CD4-positive, alpha-beta T cell treated with Interleukin-10 for 1 hour (primary cell): ENCODE data around the gene C14orf180.

Experiments used
- DNase-seq: peaks from one replicate; pipeline ENCODE4 v3.0.0-alpha.2; 2020

C14orf180 gene

DNA sequence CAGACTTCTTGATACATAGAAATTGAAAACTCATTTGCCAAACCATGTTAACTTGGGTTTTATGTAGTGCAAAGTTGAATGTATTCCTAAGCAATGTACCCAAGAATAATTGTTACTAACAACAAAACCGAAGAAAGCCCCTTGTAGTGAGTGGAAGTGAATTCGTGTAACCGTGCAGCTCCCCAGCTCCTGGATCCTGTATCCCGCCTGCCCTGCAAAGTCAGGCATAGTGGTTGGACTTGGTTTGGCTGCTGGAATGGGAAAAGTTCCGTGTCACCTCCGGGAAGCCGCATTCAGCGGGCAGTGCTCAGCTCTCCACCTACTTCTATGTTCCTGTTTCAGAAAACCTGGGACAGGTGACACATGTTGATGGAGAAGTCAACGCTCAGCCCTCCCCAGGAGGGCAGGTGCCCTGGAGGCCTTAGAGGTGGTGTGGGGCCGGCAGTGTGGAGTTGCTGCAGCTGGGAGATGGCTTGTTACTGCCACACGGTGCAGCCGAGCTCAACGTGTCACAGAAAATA is 29.2 kb upstream of the C14orf180 start:
- DNase-seq = no peak

DNA sequence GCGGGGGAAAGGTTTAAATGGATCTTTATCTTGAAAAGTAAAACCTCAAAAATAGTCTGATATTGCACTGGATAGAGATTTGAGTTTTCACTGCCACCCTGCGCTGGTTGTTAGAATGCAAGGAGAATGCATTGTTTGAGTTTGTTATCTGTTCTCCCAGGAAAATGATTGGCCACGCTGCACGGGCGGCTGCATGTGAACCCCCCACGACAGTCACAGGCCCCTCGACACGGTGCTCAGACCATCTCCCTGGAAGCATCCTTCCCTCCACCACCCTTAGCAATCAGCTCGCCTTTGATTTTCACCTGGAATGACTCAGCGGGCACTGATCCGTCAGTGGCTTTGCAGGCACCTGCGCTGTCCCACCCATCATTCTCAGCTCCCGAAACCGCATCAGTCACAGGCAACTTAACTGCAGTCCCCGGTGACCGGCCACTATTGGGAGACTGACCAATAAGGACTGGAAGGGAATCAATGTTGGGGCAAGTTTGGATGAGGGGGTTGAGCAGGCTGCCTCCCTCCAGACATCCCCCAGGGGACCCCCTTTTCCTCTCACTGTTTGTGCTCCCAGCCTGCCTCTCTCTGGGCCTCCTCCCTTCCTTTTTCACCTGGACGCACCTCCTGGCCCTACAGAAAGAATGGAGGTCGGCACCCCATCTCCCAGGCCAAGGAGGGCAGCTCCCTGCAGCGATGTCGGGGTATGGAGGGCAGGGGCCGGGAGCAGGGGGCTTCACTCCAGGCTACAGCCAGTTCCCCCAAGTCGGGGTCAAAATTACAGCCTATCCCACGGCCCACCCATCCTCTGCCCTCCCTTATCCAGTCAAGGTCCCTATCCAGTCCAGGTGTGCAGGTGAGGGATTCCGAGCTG is 28.5 kb upstream of the C14orf180 start:
- no peak for DNase-seq

DNA sequence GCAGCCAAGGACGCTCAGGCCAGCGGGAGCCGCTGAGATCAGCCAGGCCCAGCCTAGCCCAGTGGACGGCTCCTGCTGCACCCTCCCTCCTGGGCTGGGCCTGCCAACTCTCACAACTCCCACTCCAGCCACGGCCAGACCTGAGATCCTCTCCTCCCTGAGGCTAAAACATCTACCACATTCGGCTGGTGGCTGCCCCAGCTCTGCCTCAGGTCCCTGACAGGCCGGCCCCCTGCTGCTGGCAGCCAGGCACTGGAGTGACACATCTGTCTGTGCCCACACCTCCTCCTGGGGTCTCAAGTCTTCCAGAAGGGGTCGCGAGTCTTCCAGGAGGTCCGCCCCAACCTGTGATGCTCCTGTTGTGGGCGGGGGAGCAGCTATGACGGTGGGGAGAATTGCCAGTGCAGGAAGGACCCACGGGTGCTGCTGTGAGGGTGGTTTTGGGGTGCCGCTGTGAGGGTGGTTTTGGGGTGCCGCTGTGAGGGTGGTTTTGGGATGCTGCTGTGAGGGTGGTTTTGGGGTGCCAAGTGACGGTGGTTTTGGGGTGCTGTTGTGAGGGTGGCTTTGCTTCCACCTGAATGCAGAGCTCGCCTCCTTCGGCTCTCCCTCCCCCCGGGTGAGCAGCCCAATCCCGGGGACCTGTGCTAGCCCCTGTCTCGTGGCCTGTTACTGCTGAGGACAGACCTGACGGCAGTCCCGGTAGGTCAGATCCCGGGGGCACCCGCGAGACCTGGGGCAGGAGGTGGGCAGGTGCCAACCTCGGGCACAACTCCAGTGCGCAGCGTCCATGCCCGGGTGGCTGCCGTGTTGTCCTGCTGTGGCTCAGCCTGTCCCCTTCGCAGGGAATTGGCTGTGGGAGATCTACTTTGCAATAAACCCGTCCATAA is 27.5 kb upstream of the C14orf180 start:
- no peak for DNase-seq

DNA sequence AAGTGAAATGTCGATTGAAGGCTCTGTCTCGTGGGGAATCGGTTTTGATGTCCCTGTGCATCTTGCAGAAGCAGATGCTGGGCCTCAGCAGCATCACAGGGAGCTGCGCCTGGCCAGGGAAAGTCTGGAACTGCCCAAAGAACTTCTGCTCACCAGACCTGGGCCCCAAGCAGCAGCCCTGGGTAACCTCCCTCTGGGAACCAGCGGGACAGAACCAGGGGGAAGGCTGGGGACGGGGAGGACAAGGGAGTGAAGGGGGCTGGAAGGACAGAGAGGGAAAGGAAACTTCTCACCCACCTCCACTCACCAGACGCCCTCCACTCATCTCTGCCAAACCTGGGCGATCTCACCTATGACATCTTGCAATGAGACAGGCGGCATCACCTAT is 26.8 kb upstream of the C14orf180 start:
- DNase-seq = no peak

DNA sequence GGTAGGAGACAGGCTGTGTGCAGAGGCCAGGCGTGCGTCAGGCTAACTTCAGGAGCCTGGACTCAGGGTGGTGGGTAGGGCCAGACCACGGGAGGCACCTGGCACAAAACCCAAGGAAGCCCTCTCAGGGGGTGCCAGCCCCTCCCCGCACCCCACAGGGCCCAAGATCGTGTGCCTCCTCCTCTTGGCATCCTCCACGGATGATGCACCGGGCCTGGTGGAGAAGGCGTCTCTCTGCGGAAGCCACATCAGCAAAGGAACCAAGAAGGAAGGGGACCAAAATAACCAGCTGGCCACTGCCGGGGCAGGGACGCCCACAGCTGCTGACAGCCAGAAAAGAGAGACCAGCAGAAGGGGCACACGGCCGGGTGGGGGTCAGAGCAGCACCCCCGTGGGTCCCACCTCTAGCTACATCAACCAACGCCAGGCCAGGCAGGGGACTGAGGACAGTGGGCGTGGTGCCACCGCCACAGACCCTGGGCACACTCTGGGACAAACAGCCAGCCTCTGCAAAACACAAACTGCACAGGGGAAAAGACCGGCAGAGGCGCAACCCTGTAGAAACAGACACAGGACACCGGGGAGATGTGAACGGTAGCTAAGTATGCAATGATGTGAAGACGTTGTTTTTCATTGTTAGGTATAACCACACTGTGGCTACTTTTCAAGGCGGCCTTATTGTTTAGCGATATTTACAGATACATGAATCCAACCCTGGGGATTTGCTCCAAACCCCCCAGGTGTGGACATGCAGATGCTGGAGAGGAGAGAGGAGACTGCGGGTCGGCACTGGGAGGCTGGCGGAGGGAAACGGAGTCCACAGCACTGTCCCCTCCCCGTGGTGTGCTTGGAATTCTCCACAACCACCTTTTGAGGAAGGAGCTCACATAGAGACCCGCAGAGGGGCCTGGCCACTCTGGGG is 26.1 kb upstream of the C14orf180 start:
- DNase-seq = no peak

DNA sequence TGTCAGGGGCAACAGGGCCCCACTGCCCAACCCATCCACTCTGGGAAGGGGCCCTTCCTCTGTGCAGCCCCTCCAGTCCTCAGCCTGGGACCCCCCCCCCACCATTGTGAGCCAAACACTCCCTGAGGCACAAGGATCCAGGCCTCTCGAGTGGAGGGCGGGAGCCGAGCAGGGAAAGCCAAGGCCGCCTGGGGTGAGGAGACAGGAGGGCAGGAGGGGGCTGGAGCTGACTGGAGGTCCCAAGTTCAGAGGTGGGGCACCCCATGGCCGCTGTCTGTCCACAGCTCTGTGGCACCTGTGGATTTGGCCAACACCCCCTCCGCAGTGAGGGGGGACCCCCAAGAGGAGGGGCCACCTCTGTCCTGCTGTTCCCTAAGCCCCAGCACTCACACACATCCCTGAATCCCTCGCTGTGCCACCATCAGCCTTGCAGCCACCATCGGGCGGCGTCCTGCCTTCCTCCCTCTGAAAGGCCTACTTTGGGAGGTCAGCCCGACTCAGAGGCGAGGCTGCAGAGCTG is 25.4 kb upstream of the C14orf180 start:
- DNase-seq = no peak

DNA sequence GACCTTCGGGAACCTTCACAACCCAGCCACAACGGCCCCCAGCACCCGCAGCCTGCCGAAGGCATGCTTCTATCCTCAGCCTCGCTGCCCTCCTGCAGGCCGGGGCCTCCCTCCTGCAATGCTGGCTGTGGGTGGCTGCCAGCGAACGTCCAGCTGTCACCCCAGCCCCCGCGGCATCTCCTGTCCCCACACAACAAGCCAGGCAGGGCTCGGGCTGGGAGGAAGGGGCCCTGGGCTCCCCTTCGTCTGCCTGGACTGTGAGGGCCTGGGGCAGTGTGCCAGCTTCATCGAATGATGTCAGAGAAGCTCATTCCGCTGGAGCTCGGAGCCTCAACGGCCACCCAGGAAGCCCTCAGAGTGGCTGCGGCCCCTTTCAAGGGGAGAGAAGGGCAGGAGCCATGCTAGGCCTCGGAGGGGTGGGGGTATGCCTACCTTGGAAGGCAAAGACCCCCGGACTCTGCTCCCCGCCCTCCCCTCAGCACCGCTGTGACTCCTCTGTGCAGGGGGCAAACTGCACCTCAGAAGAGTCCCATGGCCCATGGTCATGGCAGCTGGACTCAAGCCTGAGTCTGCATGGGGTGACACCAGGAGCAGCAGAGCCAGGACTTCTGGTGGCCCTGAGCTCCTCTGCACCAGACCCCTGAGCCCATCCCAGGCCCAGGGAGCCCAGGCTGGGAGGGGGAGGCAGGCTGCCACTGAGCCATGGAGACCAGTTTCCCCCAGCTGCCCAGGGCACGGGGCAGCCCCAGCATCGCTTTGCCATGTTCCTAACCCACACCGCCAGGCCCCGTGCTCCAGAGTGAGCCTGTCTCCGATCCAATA is 24.7 kb upstream of the C14orf180 start:
- no peak for DNase-seq

DNA sequence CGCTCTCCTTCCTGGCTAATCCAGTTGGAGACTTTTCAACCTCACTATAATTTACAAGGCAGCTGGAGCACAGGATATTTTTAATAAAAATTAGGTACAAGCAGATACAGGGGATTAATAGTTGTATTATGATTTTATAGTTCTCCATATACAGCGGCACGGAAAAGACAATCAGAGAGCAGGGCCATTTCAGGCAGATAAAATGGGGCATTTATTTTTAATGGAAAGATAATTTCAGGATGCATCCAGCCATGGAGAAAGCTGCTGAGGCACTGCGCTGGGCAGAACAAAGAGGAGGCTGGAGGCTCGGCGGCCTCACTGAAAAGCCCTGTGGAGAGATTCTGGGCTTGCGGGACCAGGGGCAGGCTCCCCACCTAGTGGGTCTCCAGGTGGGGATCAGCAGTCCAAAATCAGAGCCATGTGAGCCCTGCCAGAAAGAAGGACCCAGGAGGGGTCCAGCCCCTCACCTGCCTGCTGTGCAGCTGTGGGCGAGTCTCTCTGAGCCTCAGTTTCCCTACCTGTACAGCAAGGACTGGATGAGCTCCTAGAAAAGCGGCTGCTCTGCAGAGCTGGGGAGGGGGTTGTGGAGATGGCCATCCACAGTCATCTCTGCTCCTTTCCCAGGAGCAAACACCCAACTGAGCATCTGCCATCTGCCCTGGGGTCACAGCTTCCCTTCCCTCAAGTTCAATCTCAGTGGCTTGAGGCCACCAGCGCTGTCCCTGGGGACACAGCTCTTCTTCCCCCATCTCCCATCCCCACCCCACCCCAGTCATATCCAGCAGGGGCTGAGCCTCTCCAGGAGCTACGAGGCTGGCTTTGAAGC is 23.9 kb upstream of the C14orf180 start:
- no peak for DNase-seq

DNA sequence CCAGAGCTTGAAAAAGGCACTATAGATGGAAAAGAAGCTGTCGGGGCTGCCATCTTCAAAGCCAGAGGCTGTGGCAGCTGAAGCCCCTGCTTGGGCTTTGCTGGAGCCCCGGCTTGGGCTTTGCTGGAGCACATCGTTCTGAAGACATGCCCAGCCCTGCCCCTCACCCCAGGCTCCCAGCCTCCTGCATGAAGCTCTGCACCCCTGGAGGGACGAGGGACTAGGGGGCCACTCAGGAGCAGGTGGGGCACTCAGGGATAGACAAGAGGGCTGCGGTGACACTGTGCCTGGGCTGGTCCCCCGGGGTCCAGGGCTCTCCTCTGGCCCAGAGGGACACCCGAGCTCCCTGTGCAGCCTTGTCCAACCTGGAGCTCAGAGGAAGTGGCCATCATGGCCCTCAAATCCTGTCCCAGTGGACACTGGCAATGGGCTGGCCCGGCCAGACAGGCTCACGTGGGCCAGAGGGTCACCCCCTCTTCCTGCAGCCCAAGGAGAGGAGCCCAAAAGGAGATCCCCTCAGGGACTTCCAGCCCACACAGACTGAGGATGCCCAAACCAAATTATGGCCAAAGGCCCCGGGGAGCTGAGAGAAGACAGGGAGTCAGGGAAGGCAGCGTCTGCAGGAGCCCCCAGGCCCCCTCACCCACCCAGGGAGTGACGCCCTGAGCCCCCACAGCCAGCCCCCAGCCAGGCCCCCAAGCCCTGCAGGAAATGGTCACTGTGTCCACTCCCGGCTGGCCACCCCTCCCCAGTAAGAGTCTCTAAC is 23.1 kb upstream of the C14orf180 start:
- DNase-seq = no peak

DNA sequence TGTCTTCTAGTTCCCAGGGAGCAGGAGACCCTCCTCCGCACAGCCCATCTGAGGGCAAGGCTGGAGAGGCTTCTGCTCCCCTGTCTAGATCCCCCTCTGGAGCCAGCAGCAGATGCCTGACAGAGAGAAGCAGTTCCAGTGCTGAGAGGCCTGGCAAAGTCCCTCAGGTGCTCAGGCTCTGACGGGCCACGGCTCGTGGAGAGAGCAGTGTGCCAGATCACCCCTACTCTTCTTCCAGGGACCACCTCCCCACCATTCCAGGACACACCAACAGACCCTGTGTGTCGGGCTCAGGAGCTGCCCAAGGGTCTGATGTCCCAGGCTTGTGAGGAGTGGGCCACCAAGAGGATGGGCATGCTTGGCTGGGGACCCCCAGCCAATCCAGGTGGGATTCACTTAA is 22.5 kb upstream of the C14orf180 start:
- no peak for DNase-seq

DNA sequence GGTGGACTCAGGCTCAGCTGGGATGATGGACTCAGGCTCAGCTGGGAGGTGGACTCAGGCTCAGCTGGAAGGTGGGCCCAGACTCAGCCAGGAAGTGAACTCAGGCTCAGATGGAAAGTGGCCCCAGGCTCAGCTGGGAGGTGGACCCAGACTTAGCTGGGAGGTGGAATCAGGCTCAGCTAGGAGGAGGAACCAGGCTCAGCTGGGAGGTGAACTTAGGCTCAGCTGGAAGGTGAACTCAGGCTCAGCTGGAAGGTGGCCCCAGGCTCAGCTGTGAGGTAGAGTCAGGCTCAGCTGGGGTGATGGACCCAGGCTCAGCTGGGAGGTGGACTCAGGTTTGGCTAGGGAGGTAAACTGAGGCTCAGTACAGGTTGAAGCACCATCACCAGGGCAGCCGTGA is 21.8 kb upstream of the C14orf180 start:
- DNase-seq = no peak

DNA sequence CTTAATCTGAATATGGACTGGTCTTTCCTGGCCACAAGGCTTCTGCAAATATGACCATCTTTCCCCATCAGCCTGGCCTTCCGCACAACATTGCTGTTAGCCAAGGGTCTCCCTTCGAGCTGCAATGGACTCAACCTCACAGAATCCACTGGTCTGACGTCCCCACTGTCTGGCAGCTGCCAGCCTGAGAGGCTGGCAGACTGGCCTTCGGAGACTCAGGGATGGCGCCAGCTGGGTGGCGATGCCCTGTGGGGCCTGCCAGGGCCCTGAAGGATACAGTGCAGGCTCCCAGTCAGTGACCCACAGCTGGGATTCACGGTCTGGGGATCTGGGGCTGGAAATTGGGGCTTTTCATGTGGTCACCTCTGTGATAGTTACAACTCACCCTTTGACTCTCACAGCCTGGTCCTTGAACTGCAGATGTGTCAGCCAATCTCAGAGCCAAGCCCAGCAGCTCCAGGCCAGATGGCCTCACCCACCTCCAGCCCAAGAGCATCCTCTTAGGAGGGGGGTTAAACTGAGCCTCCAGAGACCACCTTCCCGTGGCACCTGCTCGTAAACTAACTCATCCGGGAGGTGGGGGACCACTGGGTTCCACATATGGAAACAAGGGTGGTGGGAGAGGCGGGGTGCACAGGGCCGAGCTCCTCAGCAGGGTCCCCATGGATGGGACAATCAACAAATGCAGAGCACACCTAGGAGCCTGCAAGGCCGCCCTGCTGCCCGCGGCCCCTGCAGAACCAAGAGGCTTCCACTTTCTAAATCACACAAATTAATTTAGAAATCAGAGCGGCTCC is 21.1 kb upstream of the C14orf180 start:
- no peak for DNase-seq

DNA sequence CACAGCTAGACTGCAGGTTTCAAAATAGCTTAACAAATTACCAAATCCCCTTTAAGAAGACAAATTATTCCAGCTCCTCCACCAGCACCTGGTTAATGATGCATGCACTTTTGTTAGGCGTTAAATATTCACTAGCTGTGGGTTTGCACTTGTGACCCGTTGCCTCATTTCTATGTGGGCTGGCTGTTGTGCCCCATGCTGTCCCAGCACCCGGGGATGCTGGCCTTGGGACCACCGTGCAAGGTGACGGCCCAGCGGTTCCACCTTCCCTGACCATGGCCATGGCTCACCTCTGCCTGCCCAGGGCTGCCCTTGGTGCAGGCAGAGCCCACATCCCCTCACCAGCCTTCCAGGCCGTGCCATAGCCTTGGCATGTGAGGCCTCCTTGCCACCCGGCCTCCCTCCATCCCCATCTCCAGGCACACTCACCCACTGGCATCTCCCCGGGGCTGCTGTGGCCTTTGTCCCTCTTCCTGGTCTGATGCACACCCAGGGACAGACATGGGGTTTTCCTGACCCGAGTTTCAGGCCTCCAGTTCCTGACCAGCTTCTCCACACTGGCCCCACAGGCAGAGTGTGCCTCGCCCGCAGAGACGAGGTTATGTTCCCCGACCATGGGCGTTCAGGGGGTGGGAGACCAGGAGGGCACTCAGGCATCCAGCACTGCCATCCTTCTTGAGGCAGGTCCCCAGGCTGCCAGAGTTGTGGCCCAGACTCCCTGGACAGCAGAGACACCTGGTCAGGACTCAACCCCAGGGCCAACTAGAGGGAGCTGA is 20.3 kb upstream of the C14orf180 start:
- no peak for DNase-seq

DNA sequence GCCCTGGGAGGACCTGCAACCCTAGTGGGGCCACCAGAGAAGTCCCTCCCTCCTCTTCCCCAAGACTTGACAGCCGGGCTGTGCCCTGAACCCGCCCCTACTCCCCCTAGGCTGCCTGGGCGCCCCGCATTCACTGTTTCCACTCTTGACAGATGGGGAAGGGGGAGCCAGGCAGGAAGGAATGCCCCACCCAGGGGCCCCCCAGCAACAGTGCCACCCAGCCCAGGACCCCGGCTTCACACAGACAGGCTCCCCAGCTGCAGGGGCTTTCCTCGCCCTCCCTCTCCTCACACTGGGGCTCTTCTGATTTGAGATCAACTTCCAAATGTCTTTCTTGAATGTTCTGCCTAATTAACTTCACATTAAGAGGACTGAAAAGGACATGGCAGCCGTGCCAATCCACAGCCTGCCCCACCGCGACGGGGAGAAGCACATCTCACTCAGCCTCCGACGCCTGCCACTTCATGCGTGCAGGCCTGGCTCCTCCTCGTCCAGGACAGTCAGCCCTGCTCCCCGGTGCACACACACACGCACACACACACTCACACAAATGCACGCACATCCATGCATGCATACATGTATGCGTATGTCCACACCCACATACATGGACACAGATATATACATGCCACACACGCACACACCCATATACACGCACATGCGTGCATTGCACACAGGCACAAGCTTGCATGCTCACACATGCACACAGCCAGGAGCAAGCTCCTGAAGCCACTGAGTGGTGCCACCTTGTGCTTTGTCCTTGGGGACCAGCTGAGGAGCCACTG is 19.6 kb upstream of the C14orf180 start:
- no peak for DNase-seq

DNA sequence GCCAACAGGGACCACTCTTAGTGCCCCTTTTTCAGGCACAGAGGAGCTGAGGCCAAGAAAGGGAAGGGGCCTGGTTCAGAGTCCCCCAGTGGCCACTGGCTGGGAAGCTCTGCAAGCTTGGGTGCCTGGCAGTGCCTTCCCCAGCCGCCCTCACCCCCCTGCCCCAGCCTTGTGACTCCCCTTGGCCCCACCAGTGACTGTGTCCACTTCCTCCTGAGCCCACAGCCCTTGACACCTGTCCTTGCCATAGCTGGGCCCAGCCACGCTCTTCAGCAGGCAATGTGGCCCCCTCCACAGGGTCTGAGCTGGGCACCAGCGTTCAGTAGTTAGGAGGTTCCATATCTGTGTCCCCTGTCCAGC is 19.0 kb upstream of the C14orf180 start:
- DNase-seq = no peak

DNA sequence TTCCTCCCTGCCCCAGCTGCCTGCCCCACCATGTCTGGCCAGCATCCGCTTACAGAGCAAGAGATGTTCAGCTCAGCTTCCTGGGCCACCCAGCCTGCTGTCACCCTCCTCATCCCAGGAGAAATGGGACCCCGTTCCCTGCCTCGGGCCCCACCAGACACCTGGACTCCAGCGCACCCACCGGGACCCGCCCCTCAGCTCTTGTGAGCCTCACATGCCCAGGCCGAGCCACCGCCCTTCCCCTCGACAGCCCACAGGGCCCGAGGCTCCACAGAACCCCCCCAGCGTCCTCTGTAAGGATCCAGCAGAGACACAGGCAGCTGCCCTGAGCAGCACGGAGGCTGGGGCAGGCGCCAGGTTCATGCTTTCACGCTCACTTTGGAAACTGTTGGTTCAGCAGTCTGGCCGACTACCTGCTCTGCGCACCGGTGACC is 18.4 kb upstream of the C14orf180 start:
- no peak for DNase-seq
